DOHH2 (cell line): ENCODE results near the gene FARP2.

Source experiments
- CTCF ChIP-seq: fragments of 200-600 bp; sonication (generic); IDR thresholded peaks from one replicate; pipeline ENCODE4 v1.5.1; 2014; ENCODE audit warnings: antibody characterized with exemption, mild to moderate bottlenecking, low read depth, low read length; ENCODE audit not compliant: poor library complexity, severe bottlenecking
- EZH2phosphoT487 ChIP-seq: fragments of 200-600 bp; sonication (generic); IDR thresholded peaks from 2 replicates; pipeline ENCODE4 v1.6.1; 2017; ENCODE audit warnings: borderline replicate concordance, mild to moderate bottlenecking, antibody characterized with exemption, low read length, moderate library complexity, mixed read lengths

DNA sequence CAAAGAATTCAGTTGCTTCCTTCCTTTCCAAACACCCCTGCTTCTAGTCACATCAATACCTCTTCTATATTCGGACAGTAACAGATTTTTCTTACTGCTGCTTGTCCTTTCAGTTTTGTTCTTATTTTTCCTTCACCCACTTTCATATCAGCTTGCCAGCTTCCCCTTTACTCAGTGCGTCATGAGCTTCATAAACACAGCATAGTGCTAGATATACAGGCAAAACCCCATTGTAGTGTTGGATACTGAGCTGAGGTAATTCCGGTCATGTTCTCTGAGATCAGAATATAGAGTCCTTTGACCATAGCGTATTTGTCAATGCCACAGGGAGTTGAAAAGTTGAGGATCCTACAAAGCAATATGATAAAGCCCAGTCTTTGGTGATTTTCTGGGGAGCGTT is 2.4 kb downstream of the FARP2 start:
- TF ChIP-seq CTCF (no peak), EZH2phosphoT487 (no peak)
